HEK293 (cell line): Measurements from ENCODE around the gene BCAS3.

Experiments used
- CTCF ChIA-PET: fragments of 350-600 bp; formaldehyde crosslinking; extraction: SDS; loops from one replicate; lab custom pipeline; 2021; ENCODE audit warnings: antibody characterized with exemption; lab: Yijun Ruan, JAX
- POLR2A ChIA-PET: fragments of 300-600 bp; formaldehyde crosslinking; extraction: SDS; loops from one replicate; lab custom pipeline; 2020; ENCODE audit warnings: antibody characterized with exemption, inconsistent platforms; lab: Yijun Ruan, JAX
- H3K27ac ChIP-seq: fragments of 200-500 bp; sonication (Bioruptor generic); 2 replicates; pipeline ENCODE4 v1.5.1; 2014; ENCODE audit warnings: low read depth, low read length, control low read depth, inconsistent platforms; ENCODE audit errors: extremely low read depth
- H3K36me3 ChIP-seq, 2 experiments: fragments of 200-500 bp in 1 of 2; sonication (Bioruptor generic) in 1 of 2; 1 replicate in 1 of 2; 2 replicates in 1 of 2; pipeline ENCODE4 v1.5.1; 2014 to 2017; ENCODE audit warnings: inconsistent platforms in 2 of 2, low read length in 2 of 2; ENCODE audit not compliant: control insufficient read depth in 2 of 2, insufficient read depth in 1 of 2
- H3K4me1 ChIP-seq: fragments of 200-500 bp; sonication (Bioruptor generic); 2 replicates; pipeline ENCODE4 v1.5.1; 2014; ENCODE audit warnings: mild to moderate bottlenecking, low read length, inconsistent platforms; ENCODE audit not compliant: control insufficient read depth, insufficient read depth
- H3K4me3 ChIP-seq: 2 replicates; pipeline ENCODE4 v1.5.1; 2011; ENCODE audit warnings: low read depth, mild to moderate bottlenecking, control low read depth, low read length, moderate library complexity
- H3K9me3 ChIP-seq: fragments of 200-500 bp; sonication (Bioruptor generic); 2 replicates; pipeline ENCODE4 v1.5.1; 2014; ENCODE audit warnings: low read depth, low read length, inconsistent platforms; ENCODE audit not compliant: control insufficient read depth, insufficient read depth
- BCL11A ChIP-seq: fragments of 450-650 bp; formaldehyde crosslinking; IDR thresholded peaks from 2 replicates; pipeline ENCODE4 v1.5.1; 2016; ENCODE audit warnings: low read depth, missing biosample characterization, missing genetic modification characterization
- MEIS1 ChIP-seq: sonication (generic); formaldehyde crosslinking; IDR thresholded peaks from 2 replicates; pipeline ENCODE4 v1.8.1; 2022; ENCODE audit warnings: missing genetic modification reagents, mild to moderate bottlenecking, borderline replicate concordance
- PRDM10 ChIP-seq: fragments of 450-650 bp; formaldehyde crosslinking; IDR thresholded peaks from 2 replicates; pipeline ENCODE4 v1.5.1; 2016; ENCODE audit warnings: missing biosample characterization, missing genetic modification characterization
- SCRT1 ChIP-seq: fragments of 450-650 bp; formaldehyde crosslinking; IDR thresholded peaks from 2 replicates; pipeline ENCODE4 v1.5.1; 2016; ENCODE audit warnings: missing biosample characterization, missing genetic modification characterization, borderline replicate concordance
- ZBTB11 ChIP-seq: fragments of 450-650 bp; formaldehyde crosslinking; conservative IDR thresholded peaks from 2 replicates; pipeline ENCODE4 v1.5.1; 2016; ENCODE audit warnings: low read depth, missing biosample characterization, missing genetic modification characterization
- ZBTB7A ChIP-seq: fragments of 450-650 bp; formaldehyde crosslinking; IDR thresholded peaks from 2 replicates; pipeline ENCODE4 v1.5.1; 2016; ENCODE audit warnings: low read depth, missing biosample characterization, missing genetic modification characterization
- ZNF114 ChIP-seq: fragments of 450-650 bp; formaldehyde crosslinking; IDR thresholded peaks from 2 replicates; pipeline ENCODE4 v1.5.0; 2017; ENCODE audit warnings: missing biosample characterization, missing genetic modification characterization
- ZNF132 ChIP-seq: fragments of 450-650 bp; formaldehyde crosslinking; IDR thresholded peaks from 2 replicates; pipeline ENCODE4 v1.5.1; 2017; ENCODE audit warnings: missing biosample characterization, missing genetic modification characterization, borderline replicate concordance
- ZNF157 ChIP-seq: fragments of 450-650 bp; formaldehyde crosslinking; IDR thresholded peaks from 2 replicates; pipeline ENCODE4 v1.5.1; 2016; ENCODE audit warnings: missing biosample characterization, missing genetic modification characterization
- ZNF18 ChIP-seq: fragments of 450-650 bp; formaldehyde crosslinking; IDR thresholded peaks from 2 replicates; pipeline ENCODE4 v1.5.1; 2016; ENCODE audit warnings: missing biosample characterization, missing genetic modification characterization
- ZNF19 ChIP-seq: fragments of 450-650 bp; formaldehyde crosslinking; IDR thresholded peaks from 2 replicates; pipeline ENCODE4; 2016; ENCODE audit warnings: missing biosample characterization, missing genetic modification characterization, low read depth
- ZNF248 ChIP-seq: fragments of 450-650 bp; formaldehyde crosslinking; IDR thresholded peaks from 2 replicates; pipeline ENCODE4 v1.5.1; 2017; ENCODE audit warnings: missing biosample characterization, missing genetic modification characterization
- ZNF311 ChIP-seq: fragments of 450-650 bp; formaldehyde crosslinking; IDR thresholded peaks from 2 replicates; pipeline ENCODE4 v1.5.1; 2017; ENCODE audit warnings: missing biosample characterization, missing genetic modification characterization, borderline replicate concordance
- ZNF362 ChIP-seq: fragments of 450-650 bp; formaldehyde crosslinking; IDR thresholded peaks from 2 replicates; pipeline ENCODE4 v1.5.1; 2016; ENCODE audit warnings: missing biosample characterization, missing genetic modification characterization
- ZNF366 ChIP-seq: fragments of 450-650 bp; formaldehyde crosslinking; conservative IDR thresholded peaks from 2 replicates; pipeline ENCODE4 v1.5.1; 2016; ENCODE audit warnings: missing biosample characterization, missing genetic modification characterization
- ZNF423 ChIP-seq: fragments of 450-650 bp; formaldehyde crosslinking; IDR thresholded peaks from 2 replicates; pipeline ENCODE4 v1.5.1; 2016; ENCODE audit warnings: missing biosample characterization, missing genetic modification characterization
- ZNF433 ChIP-seq: fragments of 450-650 bp; formaldehyde crosslinking; IDR thresholded peaks from 2 replicates; pipeline ENCODE4 v1.5.1; 2016; ENCODE audit warnings: missing biosample characterization, missing genetic modification characterization, low read depth
- ZNF529 ChIP-seq: fragments of 450-650 bp; formaldehyde crosslinking; IDR thresholded peaks from 2 replicates; pipeline ENCODE4 v1.5.1; 2017; ENCODE audit warnings: missing genetic modification characterization, missing biosample characterization; ENCODE audit not compliant: insufficient replicate concordance
- ZNF549 ChIP-seq: fragments of 450-650 bp; IDR thresholded peaks from 2 replicates; pipeline ENCODE4 v1.5.1; 2018; ENCODE audit warnings: missing biosample characterization, missing genetic modification characterization, mild to moderate bottlenecking, inconsistent platforms, moderate library complexity
- ZNF596 ChIP-seq: fragments of 450-650 bp; IDR thresholded peaks from 2 replicates; pipeline ENCODE4 v1.5.0; 2018; ENCODE audit warnings: missing biosample characterization, mild to moderate bottlenecking, missing genetic modification characterization, moderate library complexity
- ZNF658 ChIP-seq: fragments of 450-650 bp; formaldehyde crosslinking; IDR thresholded peaks from 2 replicates; pipeline ENCODE4; 2016; ENCODE audit warnings: missing biosample characterization, missing genetic modification characterization
- ZNF785 ChIP-seq: fragments of 450-650 bp; formaldehyde crosslinking; IDR thresholded peaks from 2 replicates; pipeline ENCODE4 v1.5.1; 2016; ENCODE audit warnings: missing biosample characterization, missing genetic modification characterization
- ZNF830 ChIP-seq: fragments of 450-650 bp; IDR thresholded peaks from 2 replicates; pipeline ENCODE4 v1.5.0; 2018; ENCODE audit warnings: missing biosample characterization, missing genetic modification characterization, low read depth, mild to moderate bottlenecking, moderate library complexity
- ZNF843 ChIP-seq: fragments of 450-650 bp; formaldehyde crosslinking; IDR thresholded peaks from 2 replicates; pipeline ENCODE4 v1.5.1; 2016; ENCODE audit warnings: missing biosample characterization, missing genetic modification characterization
- ZSCAN5A ChIP-seq: fragments of 450-650 bp; formaldehyde crosslinking; IDR thresholded peaks from 2 replicates; pipeline ENCODE4 v1.5.1; 2016; ENCODE audit warnings: missing biosample characterization, missing genetic modification characterization
- ZXDB ChIP-seq: fragments of 450-650 bp; formaldehyde crosslinking; IDR thresholded peaks from 2 replicates; pipeline ENCODE4 v1.5.1; 2016; ENCODE audit warnings: missing biosample characterization, missing genetic modification characterization

Gene BCAS3

GRCh38 chr17:60752873-60753577 is 75.4 kb downstream of the BCAS3 start:
- ChIA-PET POLR2A (no interaction called here), CTCF (no interaction called here)
- no peak overlapping the region for H3K27ac ChIP-seq
- no peak for TF ChIP-seq ZNF596 (tag by site-specific recombination)
- TF ChIP-seq ZNF132 = no peak
- peak; percentile 85 for TF ChIP-seq ZNF433 (tag by site-specific recombination)
- no peak for TF ChIP-seq ZNF423
- no peak for TF ChIP-seq ZNF658 (tag by site-specific recombination)
- peak; percentile 74 for TF ChIP-seq ZXDB (tag by site-specific recombination)
- peak; percentile 21 for TF ChIP-seq ZNF529
- TF ChIP-seq ZNF311 (tag by site-specific recombination) = no peak
- TF ChIP-seq ZBTB11 (tag by site-specific recombination) = peak; percentile 82
- no peak for TF ChIP-seq ZNF549 (tag by site-specific recombination)
- TF ChIP-seq ZNF843 (tag by site-specific recombination) = no peak
- no peak for TF ChIP-seq ZNF362
- TF ChIP-seq ZNF830 = no peak
- TF ChIP-seq ZNF157 (tag by site-specific recombination) = no peak
- no peak for TF ChIP-seq SCRT1 (tag by site-specific recombination)
- no peak for TF ChIP-seq BCL11A (tag by site-specific recombination)
- no peak for TF ChIP-seq ZNF248 (tag by site-specific recombination)
- no peak for TF ChIP-seq ZBTB7A
- TF ChIP-seq PRDM10 (tag by site-specific recombination) = no peak
- TF ChIP-seq ZNF19 (tag by site-specific recombination) = peak; percentile 60; the same call in 1 of the 2 replicates
- TF ChIP-seq ZNF114 (tag by site-specific recombination) = no peak
- no peak for TF ChIP-seq ZNF366 (tag by site-specific recombination)
- TF ChIP-seq ZSCAN5A (tag by site-specific recombination) = no peak
- 0 out of 2 replicates have a peak, but pooled peaks have one; percentile 33 for TF ChIP-seq ZNF18
- TF ChIP-seq MEIS1 = no peak
- no peak for TF ChIP-seq ZNF785 (tag by site-specific recombination)

More at GRCh38 chr17:60752873-60753577, 75.4 kb downstream of the BCAS3 start:
- no peaks in the 10 kb centered on the region; the same call in 1 of the 2 replicates for H3K9me3 ChIP-seq
- H3K4me1 ChIP-seq = no peaks in the 10 kb centered on the region
- H3K36me3 ChIP-seq = no peaks in the 10 kb centered on the region
- no peak overlapping the region for H3K4me3 ChIP-seq
